Suprapubic skin (tissue), 4 donors: ENCODE measurements around the gene SCFD1. TPM values are rescaled to one million over a fixed set of nuclear protein-coding genes. Genes with fewer than 3 reads are reported as not detected.

Experiments used
- DNase-seq, 2 donors: peaks; one replicate each; pipeline ENCODE4 v3.0.0-alpha.2; 2019; ENCODE audit warnings: low spot score in 2 of 2
- H3K27ac ChIP-seq: fragments of 200-600 bp; sonication (generic); one replicate; pipeline ENCODE4 v1.5.1; 2019
- H3K27me3 ChIP-seq: fragments of 200-600 bp; sonication (generic); one replicate; pipeline ENCODE4 v1.5.1; 2019
- H3K36me3 ChIP-seq: fragments of 200-600 bp; sonication (generic); one replicate; pipeline ENCODE4 v1.5.1; 2019
- H3K4me1 ChIP-seq: fragments of 200-600 bp; sonication (generic); one replicate; pipeline ENCODE4 v1.5.1; 2019
- H3K4me3 ChIP-seq: fragments of 200-600 bp; sonication (generic); one replicate; pipeline ENCODE4 v1.5.1; 2019; ENCODE audit warnings: mild to moderate bottlenecking
- H3K9me3 ChIP-seq: fragments of 200-600 bp; sonication (generic); one replicate; pipeline ENCODE4 v1.5.1; 2019
- CTCF ChIP-seq, 2 donors: fragments of 200-600 bp in 1 of 2; fragments of 450-650 bp in 1 of 2; sonication (generic) in 1 of 2; IDR thresholded peaks; one replicate each; pipeline ENCODE4 v1.5.1; 2016 to 2019; ENCODE audit warnings: antibody characterized with exemption in 2 of 2, mild to moderate bottlenecking in 1 of 2, moderate library complexity in 1 of 2
- EP300 ChIP-seq: sonication (generic); formaldehyde crosslinking; IDR thresholded peaks from one replicate; pipeline ENCODE4 v1.6.1; 2017; ENCODE audit warnings: antibody characterized with exemption
- POLR2A ChIP-seq, 2 donors: fragments of 450-650 bp; IDR thresholded peaks; one replicate each; pipeline ENCODE4 v1.6.1; 2017; ENCODE audit warnings: antibody characterized with exemption in 2 of 2, mild to moderate bottlenecking in 2 of 2, moderate library complexity in 2 of 2
- POLR2AphosphoS5 ChIP-seq, 3 donors: sonication (generic); formaldehyde crosslinking; IDR thresholded peaks; one replicate each; pipeline ENCODE4 v1.6.1; 2017; ENCODE audit warnings: antibody characterized with exemption in 3 of 3
- WGBS: methylation state at CpG from one replicate; pipeline ENCODE4 v1.1.5; 2018; 5-methylcytosine and 5-hydroxymethylcytosine counted together
- total RNA-seq, 4 donors: library from RNA; depleted of rRNA; stranded (reverse); fragments of >200 nt; gene quantifications; one replicate each; pipeline ENCODE4 v1.1.0, GENCODE V29; 2016

SCFD1 gene
- total RNA-seq, 4 donors from 2014 or later, result 26.4 to 84.2 (median 49.9) TPM

GRCh38 chr14:30692669-30693068, 70.5 kb downstream of the SCFD1 start:
- Histone ChIP-seq H3K36me3 (peaks cover 27% of the 10 kb centered on the region), H3K27ac (no peak overlapping the region), H3K4me1 (no peaks in the 10 kb centered on the region), H3K4me3 (no peak overlapping the region), H3K27me3 (no peaks in the 10 kb centered on the region), H3K9me3 (no peaks in the 10 kb centered on the region)
- no peak for TF ChIP-seq CTCF (IDR thresholded peaks at IDR 0.05)
- no peak for TF ChIP-seq POLR2AphosphoS5 (IDR thresholded peaks at IDR 0.05)
- TF ChIP-seq POLR2A (IDR thresholded peaks at IDR 0.05), result no peak
- no peak for TF ChIP-seq EP300
- no peak for DNase-seq
- WGBS, result 100% methylated on average over 1 of the region's 1 CpG

- Histone ChIP-seq H3K36me3 (peaks cover 61% of the 10 kb centered on the region), H3K27ac (no peak overlapping the region)
Observed at GRCh38 chr14:30698463-30698862, 76.3 kb downstream of the SCFD1 start.

GRCh38 chr14:30706704-30707103, 84.6 kb downstream of the SCFD1 start:
- Histone ChIP-seq H3K27me3 (no peaks in the 10 kb centered on the region), H3K36me3 (peaks cover 42% of the 10 kb centered on the region), H3K27ac (no peak overlapping the region), H3K9me3 (no peaks in the 10 kb centered on the region), H3K4me3 (no peak overlapping the region), H3K4me1 (peaks cover 6% of the 10 kb centered on the region)
- no peak for DNase-seq
- TF ChIP-seq POLR2AphosphoS5 (IDR thresholded peaks at IDR 0.05) (no peak), POLR2A (IDR thresholded peaks at IDR 0.05) (no peak), EP300 (no peak), CTCF (IDR thresholded peaks at IDR 0.05) (no peak)
- 50% methylated on average over 2 of the region's 2 CpGs for WGBS

More at GRCh38 chr14:30698463-30698862, 76.3 kb downstream of the SCFD1 start:
- no peak for TF ChIP-seq POLR2A (IDR thresholded peaks at IDR 0.05)
- TF ChIP-seq CTCF (IDR thresholded peaks at IDR 0.05), result no peak
- no peak for TF ChIP-seq EP300
- TF ChIP-seq POLR2AphosphoS5 (IDR thresholded peaks at IDR 0.05), result no peak
- Histone ChIP-seq H3K4me1 (no peaks in the 10 kb centered on the region), H3K27me3 (no peaks in the 10 kb centered on the region), H3K9me3 (no peaks in the 10 kb centered on the region), H3K4me3 (no peak overlapping the region)
- 95% methylated on average over 5 of the region's 5 CpGs for WGBS
- no peak for DNase-seq

GRCh38 chr14:30708157-30708556, 86.0 kb downstream of the SCFD1 start:
- Histone ChIP-seq H3K27ac (no peak overlapping the region), H3K36me3 (peaks cover 34% of the 10 kb centered on the region), H3K27me3 (no peaks in the 10 kb centered on the region), H3K4me1 (peaks cover 6% of the 10 kb centered on the region), H3K9me3 (no peaks in the 10 kb centered on the region), H3K4me3 (no peak overlapping the region)
- TF ChIP-seq POLR2A (IDR thresholded peaks at IDR 0.05) (no peak), POLR2AphosphoS5 (IDR thresholded peaks at IDR 0.05) (no peak), CTCF (IDR thresholded peaks at IDR 0.05) (no peak), EP300 (no peak)
- 73% methylated on average over 2 of the region's 2 CpGs for WGBS
- no peak for DNase-seq

- Histone ChIP-seq H3K4me3 (no peak overlapping the region), H3K9me3 (no peaks in the 10 kb centered on the region), H3K27me3 (no peaks in the 10 kb centered on the region), H3K36me3 (peaks cover 34% of the 10 kb centered on the region), H3K4me1 (peaks cover 6% of the 10 kb centered on the region), H3K27ac (no peak overlapping the region)
- TF ChIP-seq POLR2AphosphoS5 (IDR thresholded peaks at IDR 0.05), result no peak
- TF ChIP-seq POLR2A (IDR thresholded peaks at IDR 0.05), result no peak
- no peak for TF ChIP-seq CTCF (IDR thresholded peaks at IDR 0.05)
- no peak for TF ChIP-seq EP300
- DNase-seq, result no peak
- 98% methylated on average over 3 of the region's 3 CpGs for WGBS
Observed at GRCh38 chr14:30709201-30709600, 87.1 kb downstream of the SCFD1 start.
